ENCODE measurements around the gene RELN. TPM values are rescaled to one million over a fixed set of nuclear protein-coding genes. Genes with fewer than 3 reads are reported as not detected.

The RELN gene
- total RNA-seq, 1 experiment from 2014 or later = 0.10 TPM

GRCh38 chr7:103958284-103958818 is 31.1 kb downstream of the RELN start:
- no peaks in the 10 kb centered on the region for H3K4me1 ChIP-seq (ENCODE audit: control insufficient read depth, insufficient read depth, low read length)
- H3K4me3 ChIP-seq (ENCODE audit: low read depth in 2 of 2, low read length in 2 of 2) = no peak overlapping the region
- no peaks in the 10 kb centered on the region for H3K36me3 ChIP-seq (ENCODE audit: control insufficient read depth, insufficient read depth, low read length)
- DNase-seq (ENCODE audit: low read depth, low spot score) (no peak), ATAC-seq (no peak)
- H3K9me3 ChIP-seq (ENCODE audit: control insufficient read depth, insufficient read depth, low read depth, low read length) = no peaks in the 10 kb centered on the region
- intact Hi-C loops (cut with micrococcal nuclease; ENCODE audit: unreplicated experiment) = no loop called here
- no TSS peak for BruUV-seq (replicated peaks)
- POLR2A ChIA-PET = no interaction called here
- no peak for TF ChIP-seq POLR2AphosphoS5 (IDR thresholded peaks at IDR 0.05; ENCODE audit: low read depth, low read length)
- TF ChIP-seq SIN3A (IDR thresholded peaks at IDR 0.05; ENCODE audit: borderline replicate concordance, insufficient read depth, low read depth, low read length) = no peak
- no peak for TF ChIP-seq CTCF (IDR thresholded peaks at IDR 0.05)
- no peak for TF ChIP-seq REST (IDR thresholded peaks at IDR 0.05; ENCODE audit: insufficient read depth in 1 of 2, low read depth in 2 of 2, low read length in 1 of 2)
- no peak for TF ChIP-seq TCF7L2 (IDR thresholded peaks at IDR 0.05; ENCODE audit: low read depth, low read length)
- H3K27ac ChIP-seq (ENCODE audit: low read length) = no peak overlapping the region
- CTCF ChIA-PET = no interaction called here
- H3K27me3 ChIP-seq (ENCODE audit: control insufficient read depth, insufficient read depth, low read length) = peaks cover 4% of the 10 kb centered on the region
- in situ Hi-C loops (cut with HindIII; ENCODE audit: low pct_unique_long_range_greater_than_20kb, low sequenced_read_pairs) = no loop called here

- no peaks in the 10 kb centered on the region for H3K9me3 ChIP-seq (ENCODE audit: control insufficient read depth, insufficient read depth, low read depth, low read length)
- ChIA-PET POLR2A (no interaction called here), CTCF (no interaction called here)
- intact Hi-C loops (cut with micrococcal nuclease; ENCODE audit: unreplicated experiment) (no loop called here), in situ Hi-C loops (cut with HindIII; ENCODE audit: low pct_unique_long_range_greater_than_20kb, low sequenced_read_pairs) (no loop called here)
- no peak overlapping the region for H3K4me3 ChIP-seq (ENCODE audit: low read depth in 2 of 2, low read length in 2 of 2)
- H3K36me3 ChIP-seq (ENCODE audit: control insufficient read depth, insufficient read depth, low read length) = no peaks in the 10 kb centered on the region
- H3K27ac ChIP-seq (ENCODE audit: low read length) = no peak overlapping the region
- ATAC-seq (no peak), DNase-seq (ENCODE audit: low read depth, low spot score) (no peak)
- BruUV-seq (replicated peaks) = no TSS peak
- TF ChIP-seq CTCF (IDR thresholded peaks at IDR 0.05) (no peak), SIN3A (IDR thresholded peaks at IDR 0.05; ENCODE audit: borderline replicate concordance, insufficient read depth, low read depth, low read length) (no peak), REST (IDR thresholded peaks at IDR 0.05; ENCODE audit: insufficient read depth in 1 of 2, low read depth in 2 of 2, low read length in 1 of 2) (no peak), POLR2AphosphoS5 (IDR thresholded peaks at IDR 0.05; ENCODE audit: low read depth, low read length) (no peak), TCF7L2 (IDR thresholded peaks at IDR 0.05; ENCODE audit: low read depth, low read length) (no peak)
- no peaks in the 10 kb centered on the region for H3K4me1 ChIP-seq (ENCODE audit: control insufficient read depth, insufficient read depth, low read length)
- peaks cover 7% of the 10 kb centered on the region for H3K27me3 ChIP-seq (ENCODE audit: control insufficient read depth, insufficient read depth, low read length)
Measured at GRCh38 chr7:103955985-103956384, 33.5 kb downstream of the RELN start.

All from Panc1 (cell line).